SK-N-SH treated with all-trans-retinoic acid at 6 μM for 48 hours (cell line): Measurements from ENCODE around the gene MMP19.

ENCODE experiments used
- ATAC-seq: fragments of 200-7000 bp; cut with Tn5 transposase; 3 replicates; pipeline ENCODE4 v1.9.1; 2020; ENCODE audit warnings: mild to moderate bottlenecking, moderate library complexity
- BACH2 ChIP-seq: fragments of 250-450 bp; sonication (Bioruptor Pico); IDR thresholded peaks from 2 replicates; pipeline ENCODE4 v1.9.0; 2021; ENCODE audit warnings: mild to moderate bottlenecking, borderline replicate concordance
- ESRRG ChIP-seq: fragments of 250-450 bp; sonication (Bioruptor Pico); IDR thresholded peaks from 2 replicates; pipeline ENCODE4 v1.6.1; 2021; ENCODE audit warnings: mild to moderate bottlenecking
- ISL1 ChIP-seq: fragments of 250-450 bp; sonication (Bioruptor Pico); IDR thresholded peaks from 2 replicates; pipeline ENCODE4 v2.1.2; 2022; ENCODE audit warnings: mild to moderate bottlenecking, moderate library complexity
- OSR1 ChIP-seq: fragments of 250-450 bp; sonication (Bioruptor Pico); IDR thresholded peaks from 2 replicates; pipeline ENCODE4 v1.8.0; 2022; ENCODE audit warnings: moderate library complexity, mild to moderate bottlenecking, inconsistent platforms
- PATZ1 ChIP-seq: fragments of 250-450 bp; sonication (Bioruptor Pico); IDR thresholded peaks from 2 replicates; pipeline ENCODE4 v1.8.0; 2020; ENCODE audit warnings: mild to moderate bottlenecking, moderate library complexity, borderline replicate concordance
- POU6F1 ChIP-seq: fragments of 250-450 bp; sonication (Bioruptor Pico); IDR thresholded peaks from 2 replicates; pipeline ENCODE4 v1.8.0; 2021; ENCODE audit warnings: low read depth, mild to moderate bottlenecking, moderate library complexity, borderline replicate concordance
- PPARA ChIP-seq: fragments of 250-450 bp; sonication (Bioruptor Pico); IDR thresholded peaks from 2 replicates; pipeline ENCODE4 v1.5.0; 2020; ENCODE audit warnings: mild to moderate bottlenecking, borderline replicate concordance
- RARB ChIP-seq: fragments of 250-450 bp; sonication (Bioruptor Pico); IDR thresholded peaks from 2 replicates; pipeline ENCODE4 v1.8.0; 2021; ENCODE audit warnings: mild to moderate bottlenecking, moderate library complexity
- SNAI2 ChIP-seq: fragments of 250-450 bp; sonication (Bioruptor Pico); IDR thresholded peaks from 2 replicates; pipeline ENCODE4 v1.5.0; 2020; ENCODE audit warnings: mild to moderate bottlenecking, moderate library complexity
- TCF4 ChIP-seq: fragments of 250-450 bp; sonication (Bioruptor Pico); IDR thresholded peaks from 2 replicates; pipeline ENCODE4 v1.8.0; 2021; ENCODE audit warnings: mild to moderate bottlenecking, moderate library complexity, borderline replicate concordance
- ZNF70 ChIP-seq: fragments of 450-650 bp; formaldehyde crosslinking; IDR thresholded peaks from 2 replicates; pipeline ENCODE4 v1.5.0; 2020; ENCODE audit warnings: mild to moderate bottlenecking, moderate library complexity
- ZNF8 ChIP-seq: fragments of 450-650 bp; formaldehyde crosslinking; IDR thresholded peaks from 2 replicates; pipeline ENCODE4 v1.5.0; 2020; ENCODE audit warnings: mild to moderate bottlenecking, moderate library complexity

The MMP19 gene

GRCh38 chr12:55789171-55789570, 53.6 kb downstream of the MMP19 start:
- TF ChIP-seq POU6F1 (CRISPR knock-in tag) (no peak), TCF4 (no peak), RARB (CRISPR knock-in tag) (no peak), SNAI2 (CRISPR knock-in tag) (no peak), ZNF8 (CRISPR knock-in tag) (no peak), PPARA (no peak), OSR1 (CRISPR knock-in tag) (no peak), ESRRG (CRISPR knock-in tag) (no peak), PATZ1 (CRISPR knock-in tag) (no peak), ZNF70 (CRISPR knock-in tag) (no peak), ISL1 (no peak)

GRCh38 chr12:55788546-55788945, 54.2 kb downstream of the MMP19 start:
- TF ChIP-seq BACH2 (CRISPR knock-in tag): no peak
- TF ChIP-seq ISL1: no peak
- ATAC-seq: no peak

More at GRCh38 chr12:55789171-55789570, 53.6 kb downstream of the MMP19 start:
- ATAC-seq: no peak
